ENCODE measurements around the gene ZNF680. TPM values are rescaled to one million over a fixed set of nuclear protein-coding genes. Genes with fewer than 3 reads are reported as not detected.

Gene ZNF680
- total and polyA plus RNA-seq, 2 of the 4 experiments (the other 2 are of a cell fraction): 1.5 to 3.9 TPM

DNA sequence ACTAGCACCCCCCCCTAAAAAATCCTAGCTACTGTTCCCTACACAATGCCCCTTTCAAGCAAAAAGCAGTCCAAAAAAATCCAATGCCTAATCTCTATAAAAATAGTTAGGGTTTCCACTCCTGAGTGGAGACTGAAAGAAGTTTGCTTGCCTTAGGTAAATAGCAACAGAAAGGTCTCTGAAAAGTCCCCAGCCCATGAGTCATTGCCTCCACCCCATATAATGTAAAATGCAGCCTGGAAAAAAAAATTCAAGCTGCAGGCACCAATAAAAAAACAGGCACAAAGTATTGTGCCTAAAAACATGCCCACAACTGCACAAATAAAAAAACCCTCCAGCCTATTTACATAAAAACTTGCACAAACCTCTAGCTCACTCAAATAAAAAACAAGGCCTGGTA, 47.5 kb downstream of the ZNF680 start:
- H4K5ac ChIP-seq (ENCODE audit: low read depth, low read length): no peak overlapping the region
- no peak overlapping the region for H2AK9ac ChIP-seq (replicated peaks; ENCODE audit: low read depth, low read length, poor library complexity)
- no peak overlapping the region for H3K14ac ChIP-seq (replicated peaks; ENCODE audit: low read depth, low read length)
- no peak overlapping the region for H3K27ac ChIP-seq (ENCODE audit: insufficient read depth, low read length)
- H3K4ac ChIP-seq (ENCODE audit: low read depth, low read length): no peak overlapping the region
- no peak overlapping the region for H2BK120ac ChIP-seq (ENCODE audit: low read depth, low read length)
- no peak overlapping the region for H2BK15ac ChIP-seq (ENCODE audit: low read depth, low read length)
- no peak overlapping the region for H2BK5ac ChIP-seq (ENCODE audit: low read depth, low read length, poor library complexity, severe bottlenecking)
- H3K56ac ChIP-seq (ENCODE audit: extremely low read depth, insufficient read depth, low read length): no peak overlapping the region
- peaks cover 2% of the 10 kb centered on the region; the same call in 1 of the 2 replicates for H3K36me3 ChIP-seq (ENCODE audit: control insufficient read depth, insufficient read depth, low read length)
- no peak overlapping the region for H2AFZ ChIP-seq (replicated peaks; ENCODE audit: low read length, poor library complexity)
- no peaks in the 10 kb centered on the region for H3K9me1 ChIP-seq (ENCODE audit: insufficient read depth, low read length)
- no peak overlapping the region for H4K8ac ChIP-seq (ENCODE audit: low read depth in 2 of 2, low read length in 2 of 2)
- dilution Hi-C loops (cut with HindIII; ENCODE audit: low sequenced_read_pairs, unreplicated experiment): no loop called here
- H3K9me3 ChIP-seq (ENCODE audit: control insufficient read depth, insufficient read depth, low read length): peaks cover 8% of the 10 kb centered on the region
- no peak overlapping the region for H3K4me3 ChIP-seq (ENCODE audit: insufficient read depth, low read depth, low read length)
- no TSS peak for BruUV-seq (replicated peaks)
- no peak overlapping the region for H4K91ac ChIP-seq (ENCODE audit: insufficient read depth, low read depth, low read length)
- H3K79me1 ChIP-seq (ENCODE audit: low read depth in 1 of 2, low read length in 2 of 2): peaks cover 0 to 5% of the 10 kb centered on the region in 2 experiments; a peak in 1 of 4 replicates
- no peak overlapping the region for H3K4me2 ChIP-seq (ENCODE audit: low read depth, low read length)
- DNase-seq (no peak), ATAC-seq (ENCODE audit: low read depth) (no peak)
- H3K27me3 ChIP-seq (ENCODE audit: control insufficient read depth, insufficient read depth, low read length): no peaks in the 10 kb centered on the region
- no peak overlapping the region for H3K9ac ChIP-seq (ENCODE audit: low read depth, low read length)
- no peak overlapping the region for H2AK5ac ChIP-seq (ENCODE audit: low read depth, low read length)
- no peaks in the 10 kb centered on the region for H4K20me1 ChIP-seq (ENCODE audit: insufficient read depth, low read length)
- no peaks in the 10 kb centered on the region for H3K4me1 ChIP-seq (ENCODE audit: control insufficient read depth, insufficient read depth, low read length)
- CTCF ChIA-PET: no interaction called here
- TF ChIP-seq MXI1 (IDR thresholded peaks at IDR 0.05; ENCODE audit: borderline replicate concordance, low read depth, low read length): no peak
- TF ChIP-seq MAFK (IDR thresholded peaks at IDR 0.05; ENCODE audit: low read depth, low read length): no peak
- POLR2A ChIA-PET (ENCODE audit: unreplicated experiment): no interaction called here
- in situ Hi-C loops (cut with MboI; ENCODE audit: low sequenced_read_pairs): no loop called here
- intact Hi-C loops (cut with micrococcal nuclease): no loop called here
- H3K23ac ChIP-seq (ENCODE audit: low read depth, low read length): no peak overlapping the region
- H2BK20ac ChIP-seq (ENCODE audit: low read depth, low read length): no peak overlapping the region
- H3K18ac ChIP-seq (ENCODE audit: low read depth, low read length): no peak overlapping the region
